D341Med (cell line): Measurements from ENCODE around the gene EFEMP1.

Experiments used
- DNase-seq: peaks from one replicate; pipeline ENCODE4 v3.0.0; 2012; ENCODE audit warnings: low spot score

EFEMP1 gene

DNA sequence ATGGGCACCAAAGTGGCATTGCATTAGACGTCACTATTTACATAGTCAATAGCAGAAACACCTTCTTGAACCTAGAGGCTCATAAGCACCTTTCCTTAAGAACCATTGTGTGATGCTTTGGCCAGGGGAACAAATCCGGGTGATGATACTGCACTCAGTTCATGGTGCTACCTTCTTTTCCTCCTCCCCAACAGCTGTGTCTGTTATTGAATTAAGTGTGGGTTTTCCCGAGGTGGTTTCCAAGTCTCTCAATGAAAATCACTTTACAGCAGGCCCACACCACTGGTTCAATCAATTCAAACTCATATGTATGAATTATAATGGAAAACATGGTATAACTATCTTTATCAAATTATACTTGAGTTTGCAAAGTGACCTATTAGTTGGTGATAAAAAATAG is 9.3 kb upstream of the EFEMP1 start:
- DNase-seq, result no peak

DNA sequence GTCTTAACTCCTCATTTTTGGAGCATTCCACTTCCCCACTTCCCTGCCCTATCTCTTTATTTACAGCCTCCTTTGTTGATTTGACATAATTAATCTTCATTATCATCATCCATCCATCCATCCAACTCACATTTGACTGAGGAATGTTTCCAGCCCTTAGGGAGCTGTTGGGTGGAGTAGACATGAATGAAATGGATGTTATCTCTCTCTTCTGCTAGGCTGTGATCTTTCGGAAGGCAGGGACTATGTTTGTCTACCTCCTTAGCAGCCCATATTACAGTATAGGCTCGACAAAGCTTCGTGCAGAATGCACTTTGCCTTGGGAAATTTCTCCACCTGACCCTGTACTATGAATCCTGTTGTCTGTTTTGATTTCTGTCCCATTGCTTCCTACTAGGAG is 7.7 kb upstream of the EFEMP1 start:
- no peak for DNase-seq

DNA sequence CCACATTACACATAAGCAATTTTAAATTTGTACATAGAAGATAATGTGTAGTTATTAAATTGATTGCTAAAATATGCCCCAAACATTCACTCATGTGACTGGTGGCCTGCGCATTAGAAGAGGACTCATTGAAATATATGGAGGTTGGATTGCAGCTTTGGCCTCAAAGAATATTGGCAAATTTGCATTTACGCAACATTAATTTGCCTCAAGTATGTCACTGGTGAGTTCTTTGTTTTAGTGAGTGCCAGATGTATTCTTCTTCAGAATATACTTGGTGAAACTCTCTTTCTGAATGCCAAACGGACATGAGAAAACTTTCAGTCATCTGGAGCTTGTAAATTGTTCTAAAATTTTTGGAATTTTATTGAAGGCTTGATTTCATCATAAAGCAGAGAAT is 5.9 kb upstream of the EFEMP1 start:
- no peak for DNase-seq

DNA sequence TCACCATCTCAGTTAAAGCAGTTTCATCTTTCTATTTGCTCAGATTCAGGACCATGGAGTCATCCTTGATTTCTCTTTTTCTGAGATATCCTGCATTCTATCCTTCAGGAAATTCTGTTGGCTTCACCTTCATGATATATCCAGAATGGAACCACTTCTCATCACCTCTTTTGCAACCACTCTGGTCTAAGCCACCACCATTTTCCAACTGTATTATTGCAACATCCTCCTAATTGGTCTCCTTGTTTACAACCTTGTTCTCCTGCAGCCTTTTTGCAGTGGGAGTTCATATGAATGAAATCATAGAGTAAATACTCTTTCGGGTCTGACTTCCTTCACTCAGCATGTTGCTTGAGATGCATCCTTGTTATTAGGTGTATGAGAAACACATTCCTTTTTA is 3.4 kb upstream of the EFEMP1 start:
- DNase-seq, result no peak

DNA sequence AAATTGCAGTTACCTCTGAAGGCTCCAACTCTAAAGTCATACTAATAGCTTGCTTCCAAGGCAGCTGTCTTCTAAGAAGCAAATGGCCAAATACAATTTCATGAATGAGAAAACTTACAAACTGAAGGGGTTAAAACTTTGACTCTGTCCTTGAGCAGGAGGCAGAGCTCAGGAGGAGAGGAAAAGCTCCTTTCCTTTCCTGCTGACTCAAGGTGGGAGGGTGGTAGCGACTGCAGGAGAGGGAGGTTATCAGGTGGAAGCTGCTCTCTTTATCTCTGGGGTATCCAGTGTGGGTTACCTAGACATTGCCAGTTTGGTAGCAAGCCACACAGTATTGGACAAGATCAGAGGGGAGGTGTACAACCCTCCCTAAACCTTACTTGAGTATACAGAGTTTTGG is 2.7 kb upstream of the EFEMP1 start:
- DNase-seq, result no peak

DNA sequence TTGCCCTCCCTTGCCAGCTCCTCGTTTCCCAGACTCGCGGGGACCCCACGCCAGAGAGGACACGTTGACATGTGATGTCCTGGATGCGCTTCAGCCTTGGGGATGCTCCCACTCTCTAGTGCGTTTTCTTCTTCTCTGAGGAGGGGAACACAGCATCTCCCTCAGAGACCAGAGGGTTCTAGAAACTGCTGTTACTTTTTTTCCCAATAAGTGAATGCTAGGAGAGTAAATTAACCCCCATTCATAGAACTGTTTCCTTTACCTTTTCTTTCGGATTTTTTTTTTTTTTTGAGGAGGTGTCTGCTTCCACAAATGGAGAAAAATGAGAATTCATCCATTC is 370 bp upstream of the EFEMP1 start:
- DNase-seq, result no peak

DNA sequence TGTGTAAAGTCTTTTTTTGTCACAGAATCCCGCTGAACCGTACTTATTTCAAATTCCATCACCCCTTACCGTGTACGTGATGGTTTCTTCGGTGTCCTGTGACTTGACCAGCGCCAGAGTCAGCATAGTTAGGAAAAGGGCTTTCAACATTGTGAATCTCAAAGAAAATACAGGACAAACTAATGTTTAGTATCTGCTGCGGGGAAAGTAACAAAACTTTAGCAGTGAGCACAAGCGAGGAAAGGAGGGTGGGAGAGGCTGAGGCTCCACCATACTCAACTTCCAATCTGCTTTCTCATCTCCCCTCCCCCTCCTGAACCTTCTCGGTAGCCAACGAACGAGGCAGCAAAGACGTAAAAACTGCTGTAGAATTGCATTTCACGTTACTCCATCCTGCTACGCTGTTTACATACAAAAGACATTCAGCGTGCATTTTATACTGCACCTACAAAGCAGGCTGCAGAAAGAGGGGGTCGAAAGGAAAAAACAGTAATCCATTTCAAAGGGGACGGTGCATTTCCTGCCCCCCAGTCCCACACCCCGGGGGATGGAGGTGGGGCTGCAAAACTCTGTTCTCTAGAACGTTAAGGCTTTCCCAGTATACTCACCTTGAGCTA is 1.2 kb downstream of the EFEMP1 start:
- DNase-seq, result no peak

DNA sequence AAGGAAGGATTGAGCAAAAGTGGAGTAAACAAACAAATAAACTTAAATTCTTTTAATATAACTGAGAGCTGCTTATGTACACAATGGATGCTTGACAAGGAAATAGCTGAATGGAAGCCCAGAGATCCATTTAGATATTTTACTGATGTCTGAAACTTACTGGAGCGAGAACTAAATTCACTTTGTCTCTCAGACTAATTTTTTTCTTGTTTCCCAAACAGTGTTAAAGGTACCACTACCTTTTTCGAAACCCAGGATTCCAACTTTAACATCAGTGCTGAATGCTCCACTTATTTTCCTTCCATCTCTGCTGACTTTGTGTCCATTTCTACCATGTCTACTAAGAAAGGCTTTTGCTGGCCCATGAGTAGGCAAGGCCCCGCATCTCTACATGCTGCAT is 4.0 kb downstream of the EFEMP1 start:
- DNase-seq, result no peak

DNA sequence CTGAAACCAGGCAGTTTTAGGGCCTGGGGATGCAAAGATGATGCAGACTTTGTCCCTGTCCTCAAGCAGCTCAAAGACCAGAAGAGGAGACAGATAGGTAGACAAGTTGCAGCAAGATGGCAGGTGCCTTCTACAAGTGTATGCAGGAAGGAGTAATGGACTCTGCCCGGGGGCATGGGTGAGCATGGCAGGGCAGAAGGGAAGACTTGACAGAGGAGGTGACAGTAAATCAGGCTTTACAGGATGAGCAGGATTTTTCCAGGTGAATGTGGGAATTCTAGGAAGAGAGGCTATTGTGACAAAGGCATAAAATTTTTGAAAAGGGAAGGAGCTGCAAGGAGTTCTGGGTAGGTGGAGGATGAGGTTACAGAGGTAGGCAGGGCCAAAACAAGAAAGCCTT is 4.7 kb downstream of the EFEMP1 start:
- DNase-seq, result no peak

DNA sequence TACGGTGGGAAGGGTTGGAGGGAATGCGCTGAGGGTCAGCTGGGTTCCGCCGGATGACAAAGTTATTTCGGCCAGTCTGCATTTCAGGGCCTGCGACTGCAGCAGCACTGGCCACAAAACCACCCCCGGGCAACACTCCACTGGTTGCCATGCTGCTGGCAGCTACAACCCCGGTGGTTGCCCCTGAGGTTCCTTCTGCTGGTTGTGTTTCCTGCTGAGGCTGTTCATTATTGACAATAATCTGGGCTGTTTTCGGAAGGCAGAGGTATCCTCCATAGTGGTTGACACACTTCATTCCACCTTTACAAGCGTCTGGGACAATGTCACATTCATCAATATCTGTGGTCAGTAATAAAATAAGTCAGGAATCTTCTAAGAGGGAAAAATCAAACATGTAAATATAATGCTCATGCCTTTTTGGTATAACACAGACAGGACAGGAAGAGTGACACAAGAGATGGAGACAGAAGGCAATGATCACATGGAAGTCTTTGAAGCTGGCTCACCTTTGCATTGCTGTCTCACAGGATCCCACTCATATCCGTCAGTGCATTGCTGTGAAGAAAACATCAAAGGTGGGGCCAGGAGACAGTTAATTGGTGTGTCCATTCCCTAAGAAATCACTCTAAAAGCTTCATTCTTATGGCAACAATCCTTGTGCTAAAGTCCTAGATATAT is 5.7 kb downstream of the EFEMP1 start:
- no peak for DNase-seq

DNA sequence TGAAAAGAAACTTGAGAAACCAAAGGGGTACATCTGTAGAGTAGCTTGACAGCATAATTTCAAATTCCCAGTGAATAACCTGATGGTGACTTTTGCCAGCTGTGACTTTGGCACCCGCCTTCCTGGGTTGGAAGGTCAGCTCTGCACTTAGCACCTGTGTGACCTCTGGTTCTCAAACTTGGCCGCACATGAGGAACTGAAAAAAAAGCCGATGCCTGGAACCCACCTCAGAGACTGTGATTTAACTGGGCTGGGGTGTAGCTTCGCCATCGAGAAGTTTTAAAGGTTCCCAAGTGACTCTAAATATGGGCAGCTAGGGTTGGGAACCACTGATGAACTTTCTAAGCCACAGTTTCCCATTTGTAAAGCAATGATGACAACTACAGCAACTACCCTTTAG is 6.5 kb downstream of the EFEMP1 start:
- DNase-seq, result no peak

DNA sequence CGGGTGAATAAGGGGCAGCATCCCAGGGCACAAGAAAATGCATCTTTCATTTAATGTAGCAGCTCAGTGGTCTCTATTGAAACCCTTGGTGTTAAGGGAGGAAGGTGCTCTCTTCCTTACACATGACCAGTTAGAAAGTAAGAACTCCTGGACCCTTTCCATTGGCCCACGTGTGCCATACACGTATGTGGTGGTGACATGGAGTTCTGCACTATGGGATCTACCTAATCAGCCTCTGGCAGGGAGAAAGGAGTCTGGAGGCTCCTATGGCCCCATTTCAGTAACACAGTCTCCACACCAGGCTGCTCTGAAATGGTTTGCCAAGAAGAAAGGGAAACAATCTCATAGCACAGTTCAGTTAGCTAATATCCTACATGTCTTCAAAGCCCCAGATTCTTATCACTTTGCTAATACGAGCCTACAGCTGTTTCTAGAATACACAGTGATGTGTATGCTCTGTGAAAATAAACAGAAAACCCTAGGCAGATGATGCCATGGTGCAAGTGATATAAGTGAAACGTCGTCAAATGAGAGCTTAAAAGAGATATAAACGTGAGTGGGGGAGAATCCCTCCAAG is 7.0 kb downstream of the EFEMP1 start:
- no peak for DNase-seq

DNA sequence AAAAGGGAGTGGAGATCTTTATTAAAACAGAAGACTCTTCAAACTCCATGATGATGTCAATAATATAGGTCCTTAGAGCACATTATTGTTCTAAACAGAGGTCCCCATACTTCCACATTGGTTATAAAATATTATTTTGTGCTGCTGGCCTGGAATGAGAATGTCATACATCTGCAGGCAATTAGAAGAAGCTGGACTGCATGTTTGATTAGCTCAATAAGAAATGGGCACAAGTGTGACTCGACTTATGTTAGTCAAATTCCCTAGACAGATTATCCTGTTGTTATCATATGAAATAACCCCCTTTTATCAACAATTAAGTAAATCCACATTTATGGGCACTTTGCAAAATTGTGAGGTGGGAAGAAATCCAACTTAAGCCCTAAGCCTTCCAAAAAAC is 8.8 kb downstream of the EFEMP1 start:
- no peak for DNase-seq

DNA sequence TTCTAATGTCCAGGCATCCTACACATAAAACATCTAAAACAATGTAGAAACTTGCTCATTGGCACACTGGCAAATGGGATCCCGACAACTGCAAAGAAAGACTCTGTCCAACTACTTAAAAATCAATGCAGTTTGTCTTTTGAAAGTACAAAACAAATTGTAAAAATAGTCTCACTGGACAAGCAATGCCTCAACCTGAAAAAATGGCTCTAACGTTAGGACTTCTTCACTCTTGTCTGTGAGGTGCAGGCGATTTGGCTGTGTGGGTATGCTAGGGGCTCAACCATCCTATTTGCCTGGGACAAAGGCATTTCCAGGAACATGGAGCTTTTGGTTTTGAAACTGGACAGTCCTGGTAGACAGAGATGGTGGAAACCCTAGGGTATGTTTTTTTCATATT is 10.7 kb downstream of the EFEMP1 start:
- no peak for DNase-seq

DNA sequence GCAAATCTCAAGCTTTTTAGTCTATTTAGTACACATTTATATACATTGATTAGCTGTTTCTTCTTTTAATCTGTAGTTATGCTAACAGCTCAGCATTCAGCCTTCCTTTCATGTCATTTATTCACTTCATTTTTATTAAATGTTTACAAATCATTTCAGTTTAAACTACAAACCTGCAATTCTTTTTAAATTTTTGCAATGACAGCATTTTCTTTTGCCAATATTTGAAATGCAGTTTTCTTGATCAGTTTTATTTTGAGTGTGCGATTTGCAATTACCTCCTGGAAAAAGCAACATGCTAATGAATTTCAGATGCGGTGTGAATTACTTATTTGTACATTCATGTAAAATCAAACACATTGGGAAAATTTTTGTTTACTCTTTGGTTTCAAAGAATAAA is 13.5 kb downstream of the EFEMP1 start:
- no peak for DNase-seq

DNA sequence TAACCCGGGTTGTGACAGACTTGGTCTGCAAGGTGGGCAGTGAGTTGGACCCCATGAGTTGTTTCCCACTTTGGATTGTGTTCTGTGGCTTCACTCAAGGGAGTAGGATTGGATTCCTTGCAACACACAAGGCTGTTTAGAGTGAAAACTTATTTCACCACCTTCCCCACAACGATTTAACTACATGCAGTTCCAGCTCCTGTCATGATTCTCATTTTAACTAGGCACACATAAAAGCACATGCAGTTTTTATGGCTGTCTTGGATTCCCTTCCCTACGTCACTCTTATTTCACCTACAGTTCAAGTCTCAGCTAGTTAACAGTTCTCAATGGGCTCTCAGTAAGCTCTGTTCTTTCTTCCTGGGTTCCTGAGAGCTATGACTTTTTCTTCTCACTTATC is 15.9 kb downstream of the EFEMP1 start:
- no peak for DNase-seq

DNA sequence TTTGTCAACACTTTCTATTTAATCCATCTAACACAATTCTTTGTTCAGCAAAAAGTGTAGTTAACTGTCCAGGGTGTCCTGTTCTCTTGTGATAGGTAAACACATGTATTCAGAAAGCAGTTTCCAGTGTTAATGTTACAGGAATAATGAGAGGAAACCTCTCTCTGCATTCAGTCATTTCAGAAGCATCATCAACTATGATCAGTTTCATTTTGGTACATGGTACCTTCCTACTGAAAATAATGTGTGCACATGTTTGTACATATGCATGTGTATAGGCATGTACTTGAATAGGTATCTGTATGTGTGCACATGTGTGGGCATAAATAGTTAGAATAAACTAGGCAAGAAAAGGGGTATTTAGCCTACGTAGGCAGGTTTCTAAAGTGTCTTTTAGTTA is 16.6 kb downstream of the EFEMP1 start:
- DNase-seq, result no peak

DNA sequence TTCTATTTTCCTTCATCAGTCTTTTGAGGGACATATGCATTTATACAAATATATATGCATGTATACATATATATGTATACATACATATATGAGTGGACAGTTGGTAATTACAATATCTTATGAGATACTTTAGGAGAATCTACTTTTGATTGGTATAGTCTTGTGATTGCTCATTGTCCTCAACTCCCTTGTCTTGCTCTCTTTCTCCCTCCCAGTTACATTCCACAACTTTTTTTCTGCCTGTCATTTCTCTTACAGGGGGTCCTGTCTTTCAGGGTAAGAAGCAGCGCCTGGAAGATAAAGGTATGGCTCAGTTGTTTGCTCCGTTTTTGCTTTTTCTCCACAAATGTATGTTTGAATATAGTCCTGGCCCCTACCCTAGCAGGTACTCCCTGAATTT is 19.9 kb downstream of the EFEMP1 start:
- no peak for DNase-seq

DNA sequence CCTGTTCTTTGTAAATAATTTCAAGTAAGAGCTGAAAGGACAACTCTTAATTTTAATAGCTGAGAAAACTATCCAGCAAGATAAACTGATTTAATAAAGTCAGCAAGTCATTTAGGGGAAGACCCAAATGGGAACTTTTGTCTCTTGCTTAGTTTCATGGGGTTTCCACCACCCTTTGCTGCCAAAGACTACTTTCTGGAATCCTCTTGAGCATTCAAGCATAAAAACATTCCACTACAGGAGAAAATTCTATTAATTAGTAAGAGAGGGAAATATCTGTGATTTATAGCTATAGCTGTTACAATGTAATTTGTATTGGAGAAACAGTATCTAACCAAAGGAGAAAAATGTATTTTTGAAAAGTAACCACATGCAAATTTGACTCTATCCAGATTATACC is 20.6 kb downstream of the EFEMP1 start:
- DNase-seq, result no peak

DNA sequence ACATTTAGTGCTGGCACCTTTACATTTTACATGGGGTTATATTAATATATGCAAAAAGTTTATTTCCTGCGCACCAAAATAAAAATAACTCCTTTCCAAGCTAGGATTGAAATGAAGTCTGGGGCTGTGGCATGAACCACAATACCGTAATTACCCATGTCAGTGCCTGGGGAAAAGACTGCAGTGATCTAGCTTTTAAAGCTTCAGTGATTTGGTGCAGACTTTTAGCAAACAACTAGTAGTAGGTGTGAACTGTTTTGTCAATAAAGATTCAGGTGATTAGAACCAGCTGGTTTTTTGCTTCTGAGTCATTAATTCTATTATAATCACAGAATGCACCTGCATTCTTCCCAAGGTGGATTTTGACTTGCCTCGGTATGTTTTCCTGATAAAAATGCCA is 21.2 kb downstream of the EFEMP1 start:
- no peak for DNase-seq

DNA sequence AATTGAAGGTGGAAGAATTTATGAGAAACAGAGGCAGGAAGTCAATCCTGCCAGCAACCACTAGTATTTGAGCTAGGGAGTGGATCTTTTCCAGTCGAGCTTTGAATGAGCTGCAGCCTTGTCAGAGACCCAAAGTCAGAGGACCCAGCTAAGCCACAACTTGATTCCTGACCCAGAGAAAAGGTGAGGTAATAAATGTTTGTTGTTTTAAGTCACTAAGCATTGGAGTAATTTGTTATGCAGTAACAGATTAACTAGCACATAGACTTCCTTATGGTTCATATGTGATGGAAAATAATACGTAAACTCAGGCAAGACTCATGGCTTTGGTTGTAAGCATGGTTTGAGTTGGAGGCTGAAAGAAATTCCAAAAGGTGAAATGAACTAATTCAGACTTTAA is 21.6 kb downstream of the EFEMP1 start:
- DNase-seq, result no peak

DNA sequence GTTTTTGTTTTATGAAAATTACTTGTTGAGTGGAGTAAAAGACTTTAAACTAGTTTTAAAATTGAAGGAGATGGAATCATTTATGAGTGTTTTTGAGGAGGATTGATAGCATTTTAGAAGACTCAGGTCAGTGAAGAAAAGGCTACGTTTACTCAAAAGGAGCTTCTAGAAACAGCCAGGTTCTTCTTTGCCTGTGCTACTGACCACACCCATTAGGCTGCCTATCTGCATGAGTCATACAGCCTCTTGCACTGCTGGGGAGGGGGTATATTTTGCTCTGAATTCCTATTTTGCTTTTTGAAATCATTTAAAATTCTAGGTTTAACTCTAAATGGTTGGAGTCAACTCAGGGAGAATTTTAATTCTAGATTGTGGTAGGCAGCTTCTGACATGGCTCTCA is 22.3 kb downstream of the EFEMP1 start:
- no peak for DNase-seq

DNA sequence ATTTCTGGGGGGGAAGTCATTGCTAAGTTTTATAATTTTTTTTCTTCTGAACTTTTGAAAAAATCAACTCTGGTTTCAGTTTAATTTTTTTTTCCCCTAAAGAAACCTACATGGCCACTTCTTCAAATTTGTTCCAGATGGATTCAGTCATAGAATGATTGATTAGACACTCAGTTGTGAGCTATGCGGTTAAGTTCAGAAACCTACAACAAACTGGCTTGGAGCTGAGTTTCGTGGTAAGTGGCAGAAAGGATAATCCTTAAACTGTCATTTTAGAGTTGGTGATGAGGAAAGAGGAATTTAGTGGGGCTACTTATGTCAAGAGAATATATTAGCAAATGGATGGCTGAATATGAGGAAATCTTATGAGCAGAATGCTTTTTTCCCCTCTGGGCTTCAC is 23.7 kb downstream of the EFEMP1 start:
- no peak for DNase-seq

DNA sequence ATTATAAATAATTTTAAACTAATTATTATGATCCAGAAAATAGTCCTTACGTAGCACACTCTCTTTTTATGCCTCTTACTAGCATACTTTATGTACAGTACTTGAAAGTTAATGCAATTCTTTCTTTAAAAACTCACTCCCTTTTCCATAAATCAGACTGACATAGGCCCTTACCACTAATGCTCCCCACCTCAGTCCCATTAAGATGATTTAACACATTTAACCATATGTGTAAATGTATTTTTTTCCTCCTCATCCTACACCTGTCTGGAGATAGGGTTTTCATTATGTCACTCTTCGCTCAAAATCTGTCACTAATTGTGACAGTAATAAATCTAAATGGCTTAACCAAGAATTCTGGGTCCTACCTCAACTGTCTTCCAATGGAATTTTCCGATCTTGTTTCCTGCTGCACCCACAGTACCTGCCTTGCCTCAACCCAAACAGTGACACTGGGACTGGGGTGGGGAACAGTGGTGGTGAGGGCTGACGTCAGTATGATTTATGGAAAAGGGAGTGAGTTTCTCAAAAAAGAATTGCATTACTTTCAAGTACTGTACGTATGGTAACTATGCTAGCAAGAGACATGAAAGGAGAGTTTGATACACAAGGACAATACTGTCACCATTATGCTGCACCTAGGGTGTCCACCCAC is 25.1 kb downstream of the EFEMP1 start:
- no peak for DNase-seq
